NCI-H2081 treated with DMSO at 0.1 percent for 48 hours (cell line): ENCODE measurements around the gene FMN2.
"Not testable (repeated sequence)": the region's sequence is repeated elsewhere in the genome, so short reads cannot be mapped to it uniquely, and the experiment has no call there.

Source experiments
- DNase-seq: peaks from one replicate; lab custom pipeline; 2025; lab: John Stamatoyannopoulos, UW

The FMN2 gene

GRCh38 chr1:240139511-240139910 is 47.8 kb downstream of the FMN2 start:
- no peak for DNase-seq

DNA sequence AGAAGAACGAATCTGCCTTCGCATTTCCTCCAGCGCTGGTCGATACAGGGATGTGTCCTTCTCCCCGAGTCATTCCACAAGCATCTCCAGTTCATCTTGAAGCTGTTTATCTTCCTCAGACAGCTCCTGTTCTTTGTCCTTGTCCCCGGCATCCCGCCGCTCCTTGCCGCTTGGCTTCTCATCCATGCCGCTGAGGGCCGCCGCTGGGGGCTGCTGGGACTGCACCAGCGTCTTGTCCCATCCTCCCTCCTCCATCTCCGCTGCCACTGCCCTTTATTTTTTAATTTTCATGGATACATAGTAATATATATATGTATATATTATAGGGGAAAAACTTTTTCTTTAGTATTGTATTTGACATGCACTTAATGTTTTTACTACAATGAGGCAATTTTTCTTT is 53.4 kb downstream of the FMN2 start:
- DNase-seq, result no peak

GRCh38 chr1:240148333-240148732 is 56.6 kb downstream of the FMN2 start:
- no peak for DNase-seq

DNA sequence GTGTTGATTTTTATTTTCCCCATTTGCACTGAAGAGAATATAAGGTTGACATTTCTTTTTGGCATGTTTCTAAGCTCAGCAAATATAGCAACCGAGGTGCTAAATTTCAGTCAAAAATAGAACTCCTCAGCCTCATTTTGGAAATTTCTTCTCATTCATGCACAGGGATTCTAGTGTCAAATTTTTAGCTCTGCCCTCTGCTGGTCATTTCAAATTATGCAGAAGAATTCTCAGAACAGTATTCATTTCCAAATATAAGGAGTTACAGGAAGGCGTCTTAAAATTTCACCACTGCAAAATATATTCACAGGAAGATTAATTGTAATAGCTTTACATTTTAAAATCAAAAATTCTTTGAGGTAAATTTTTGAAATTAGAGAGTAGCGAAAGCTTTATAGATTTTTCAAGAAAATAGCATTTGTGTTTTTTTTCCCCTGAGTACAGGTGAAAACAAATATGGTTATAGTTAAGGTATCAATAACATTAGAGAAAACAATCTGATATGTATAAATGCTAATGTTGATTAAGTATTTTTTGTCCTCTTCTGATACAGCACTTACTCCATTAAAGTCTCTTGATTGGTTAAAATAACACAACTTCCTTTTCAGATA is 57.9 kb downstream of the FMN2 start:
- peak; percentile 39 for DNase-seq

GRCh38 chr1:240151136-240151735 is 59.6 kb downstream of the FMN2 start:
- DNase-seq, result no peak

GRCh38 chr1:240152611-240153297 is 61.1 kb downstream of the FMN2 start:
- no peak for DNase-seq

GRCh38 chr1:240155605-240156004 is 63.9 kb downstream of the FMN2 start:
- DNase-seq, result no peak

GRCh38 chr1:240164742-240165141 is 73.1 kb downstream of the FMN2 start:
- DNase-seq, result no peak

GRCh38 chr1:240169188-240169587 is 77.5 kb downstream of the FMN2 start:
- DNase-seq, result peak; percentile 14

GRCh38 chr1:240170266-240170665 is 78.6 kb downstream of the FMN2 start:
- DNase-seq, result no peak

DNA sequence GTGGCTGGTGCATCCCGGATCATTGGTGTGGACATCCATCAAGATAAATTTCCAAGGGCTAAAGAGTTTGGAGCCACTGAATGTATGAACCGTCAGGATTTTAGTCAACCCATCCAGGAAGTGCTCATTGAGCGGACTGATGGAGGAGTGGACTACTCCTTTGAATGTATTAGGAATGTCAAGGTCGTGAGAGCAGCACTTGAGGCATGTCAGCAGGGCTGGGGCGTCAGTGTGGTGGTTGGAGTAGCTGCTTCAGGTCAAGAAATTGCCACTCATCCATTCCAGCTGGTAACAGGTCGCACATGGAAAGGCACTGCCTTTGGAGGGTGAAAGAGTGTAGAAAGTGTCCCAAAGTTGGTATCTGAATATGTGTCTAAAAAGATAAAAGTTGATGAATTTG is 79.1 kb downstream of the FMN2 start:
- DNase-seq, result no peak

DNA sequence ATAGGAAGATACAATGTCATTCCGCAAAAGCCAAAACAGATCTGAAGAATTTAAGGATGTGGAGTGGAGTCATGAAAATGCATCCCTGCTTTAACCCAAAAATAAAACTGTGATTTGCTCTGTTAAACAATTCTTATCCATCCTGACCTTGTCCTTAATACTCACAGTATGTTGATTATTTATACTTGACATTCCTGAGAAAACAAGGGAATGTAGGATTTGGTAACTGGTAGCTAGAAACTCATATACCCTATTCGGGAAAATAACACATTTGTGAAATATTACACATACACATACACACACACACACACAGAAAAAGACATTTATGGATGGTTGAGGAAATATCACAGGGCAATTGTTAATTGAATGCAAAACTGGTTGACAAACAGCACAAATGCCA is 80.2 kb downstream of the FMN2 start:
- no peak for DNase-seq

DNA sequence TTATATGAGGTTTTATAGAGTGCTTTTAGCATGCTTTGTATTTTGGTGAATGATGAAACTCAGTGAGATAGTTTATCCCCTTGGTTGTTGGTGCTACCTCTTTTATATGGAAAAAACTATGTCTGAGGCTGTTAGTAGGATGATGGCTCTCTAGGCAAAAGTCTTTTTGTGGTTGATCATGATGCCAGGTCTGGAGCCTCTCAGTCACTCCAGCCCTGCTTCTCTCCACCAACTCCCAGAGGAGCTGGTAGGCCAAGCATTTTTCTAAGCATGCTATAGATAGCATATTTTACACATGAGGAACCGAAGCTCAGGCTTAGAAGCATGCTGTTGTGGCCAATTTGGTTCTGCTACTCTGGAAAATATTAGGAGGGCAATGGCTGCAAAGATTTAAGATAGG is 82.2 kb downstream of the FMN2 start:
- DNase-seq, result no peak

GRCh38 chr1:240174734-240175133 is 83.1 kb downstream of the FMN2 start:
- no peak for DNase-seq

DNA sequence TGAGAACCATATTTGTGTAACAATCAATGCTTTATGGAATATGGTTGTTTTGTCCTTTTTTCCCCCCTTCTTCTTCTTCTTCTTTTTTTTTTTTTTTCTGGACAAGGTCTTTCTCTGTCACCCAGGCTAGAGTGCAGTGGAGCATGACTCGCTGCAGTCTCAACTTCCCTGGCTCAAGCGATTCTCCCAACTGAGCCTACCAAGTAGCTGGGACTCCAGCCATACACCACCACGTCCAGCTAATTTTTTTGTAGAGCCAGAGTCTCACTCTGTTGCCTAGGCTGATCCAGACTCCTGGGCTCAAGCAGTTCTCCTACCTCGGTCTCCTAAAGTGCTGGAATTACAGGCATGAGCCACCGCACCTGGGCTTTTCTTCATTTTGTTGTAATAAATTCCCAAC is 86.7 kb downstream of the FMN2 start:
- no peak for DNase-seq

DNA sequence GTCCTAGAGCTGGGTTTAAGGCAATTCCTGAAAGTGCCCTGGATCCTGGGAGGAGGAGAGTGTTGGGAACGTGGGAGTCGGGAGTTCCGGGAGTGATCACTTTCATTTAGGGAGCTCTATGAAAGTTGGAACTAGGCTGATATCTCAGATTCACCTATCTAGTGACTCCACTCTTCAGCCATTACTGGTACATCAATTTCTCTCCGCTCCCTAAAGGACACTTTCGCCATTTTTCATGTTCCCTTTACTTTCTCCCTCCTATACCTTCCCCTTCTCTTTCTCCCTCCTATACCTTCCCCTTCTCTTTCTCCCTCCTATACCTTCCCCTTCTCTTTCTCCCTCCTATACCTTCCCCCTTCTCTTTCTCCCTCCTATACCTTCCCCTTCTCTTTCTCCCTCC is 93.0 kb downstream of the FMN2 start:
- DNase-seq, result not testable (repeated sequence)

GRCh38 chr1:240188139-240188538 is 96.5 kb downstream of the FMN2 start:
- no peak for DNase-seq

GRCh38 chr1:240189386-240189989 is 97.8 kb downstream of the FMN2 start:
- peak; percentile 4 for DNase-seq

GRCh38 chr1:240190881-240191401 is 99.3 kb downstream of the FMN2 start:
- peak; percentile 26 for DNase-seq

DNA sequence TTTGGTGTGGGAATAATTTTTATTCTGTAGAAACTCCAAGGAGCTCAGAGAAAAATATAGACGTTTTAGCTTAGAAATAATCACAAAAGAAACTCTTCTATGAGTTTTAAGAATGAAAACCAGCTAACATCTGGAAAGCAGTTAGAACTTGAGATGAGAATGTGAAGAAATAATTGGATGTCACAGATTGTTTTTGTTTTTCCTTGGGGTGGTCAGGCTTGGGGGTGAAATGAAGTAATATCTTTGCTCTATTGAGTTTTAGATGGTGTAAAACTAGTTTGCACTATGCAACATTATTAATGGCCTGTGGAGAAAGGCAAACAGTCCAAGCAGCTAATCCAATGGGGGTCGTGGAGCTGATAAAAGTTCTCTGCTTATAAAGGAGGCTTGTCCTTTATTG is 101.2 kb downstream of the FMN2 start:
- DNase-seq, result no peak

GRCh38 chr1:240193679-240194078 is 102.0 kb downstream of the FMN2 start:
- no peak for DNase-seq

DNA sequence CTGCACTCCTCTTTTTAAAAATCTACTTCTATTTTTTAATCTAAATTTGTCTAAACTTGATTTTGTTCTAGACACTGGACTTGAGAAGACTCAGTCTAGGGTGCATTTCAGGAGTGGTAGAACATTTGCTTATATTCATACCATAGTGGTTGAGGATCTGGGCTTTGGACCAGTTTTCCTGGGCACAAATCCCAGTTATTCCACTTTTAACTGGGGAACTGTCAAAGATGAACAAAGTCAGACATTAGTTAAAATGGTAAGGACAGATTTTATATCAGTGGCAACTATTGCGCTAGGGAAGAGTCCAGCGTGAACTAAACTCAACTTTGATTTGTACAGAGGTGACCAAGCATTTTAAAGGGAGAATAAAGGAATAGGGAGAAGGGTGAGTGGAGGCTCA is 102.4 kb downstream of the FMN2 start:
- no peak for DNase-seq

DNA sequence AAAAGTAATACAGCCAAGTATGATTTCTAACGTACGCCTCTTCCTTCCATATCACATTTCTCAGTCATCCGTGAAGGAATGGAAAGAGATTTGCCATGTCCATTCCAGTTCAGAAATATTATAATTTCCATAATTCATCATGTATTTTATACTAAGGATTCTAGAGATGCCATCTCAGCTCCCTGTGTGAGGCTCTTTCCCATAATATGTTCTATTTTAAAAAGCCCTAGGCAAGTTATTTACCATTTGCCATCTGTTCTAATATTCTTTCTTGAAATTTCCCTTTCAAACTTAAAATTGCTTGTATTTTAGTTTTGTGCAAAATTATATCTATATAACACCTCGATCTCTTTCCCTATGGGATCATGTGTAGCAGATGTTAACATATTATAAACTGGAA is 106.7 kb downstream of the FMN2 start:
- no peak for DNase-seq
